Measurements from ENCODE around the gene TMPRSS11E.

- no peak for TF ChIP-seq POLR2A (IDR thresholded peaks at IDR 0.05)
- TF ChIP-seq EP300 (IDR thresholded peaks at IDR 0.05), result no peak
- TF ChIP-seq, protein P1, sequence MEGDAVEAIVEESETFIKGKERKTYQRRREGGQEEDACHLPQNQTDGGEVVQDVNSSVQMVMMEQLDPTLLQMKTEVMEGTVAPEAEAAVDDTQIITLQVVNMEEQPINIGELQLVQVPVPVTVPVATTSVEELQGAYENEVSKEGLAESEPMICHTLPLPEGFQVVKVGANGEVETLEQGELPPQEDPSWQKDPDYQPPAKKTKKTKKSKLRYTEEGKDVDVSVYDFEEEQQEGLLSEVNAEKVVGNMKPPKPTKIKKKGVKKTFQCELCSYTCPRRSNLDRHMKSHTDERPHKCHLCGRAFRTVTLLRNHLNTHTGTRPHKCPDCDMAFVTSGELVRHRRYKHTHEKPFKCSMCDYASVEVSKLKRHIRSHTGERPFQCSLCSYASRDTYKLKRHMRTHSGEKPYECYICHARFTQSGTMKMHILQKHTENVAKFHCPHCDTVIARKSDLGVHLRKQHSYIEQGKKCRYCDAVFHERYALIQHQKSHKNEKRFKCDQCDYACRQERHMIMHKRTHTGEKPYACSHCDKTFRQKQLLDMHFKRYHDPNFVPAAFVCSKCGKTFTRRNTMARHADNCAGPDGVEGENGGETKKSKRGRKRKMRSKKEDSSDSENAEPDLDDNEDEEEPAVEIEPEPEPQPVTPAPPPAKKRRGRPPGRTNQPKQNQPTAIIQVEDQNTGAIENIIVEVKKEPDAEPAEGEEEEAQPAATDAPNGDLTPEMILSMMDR (IDR thresholded peaks at IDR 0.05), result no peak
Measured at GRCh38 chr4:68461790-68462189, 14.5 kb downstream of the TMPRSS11E start.

Data from upper lobe of left lung (tissue), 4 donors.